ENCODE data around the gene AIP. TPM values are rescaled to one million over a fixed set of nuclear protein-coding genes. Genes with fewer than 3 reads are reported as not detected.

AIP gene
- total RNA-seq, 1 experiment from 2014 or later = 49.2 TPM

GRCh38 chr11:67523556-67524479 lies 41.0 kb downstream of the AIP start:
- DNase-seq (ENCODE audit: extremely low read depth, low read depth) = no peak

- DNase-seq (ENCODE audit: extremely low read depth, low read depth) = no peak
Measured at GRCh38 chr11:67524480-67524808, 41.6 kb downstream of the AIP start.

GRCh38 chr11:67525275-67525976 lies 42.6 kb downstream of the AIP start:
- no peak for DNase-seq (ENCODE audit: extremely low read depth, low read depth)

- no peak for DNase-seq (ENCODE audit: extremely low read depth, low read depth)
Measured at GRCh38 chr11:67528376-67528775, 45.5 kb downstream of the AIP start.

- no peak for DNase-seq (ENCODE audit: extremely low read depth, low read depth)
Measured at GRCh38 chr11:67530282-67530592, 47.4 kb downstream of the AIP start.

GRCh38 chr11:67532889-67533288 lies 50.1 kb downstream of the AIP start:
- no peak for DNase-seq (ENCODE audit: extremely low read depth, low read depth)

- no peak for DNase-seq (ENCODE audit: extremely low read depth, low read depth)
Measured at GRCh38 chr11:67534070-67534679, 51.3 kb downstream of the AIP start.

GRCh38 chr11:67535561-67535960 lies 52.7 kb downstream of the AIP start:
- DNase-seq (ENCODE audit: extremely low read depth, low read depth) = no peak

- DNase-seq (ENCODE audit: extremely low read depth, low read depth) = no peak
Measured at GRCh38 chr11:67538306-67538705, 55.5 kb downstream of the AIP start.

GRCh38 chr11:67538823-67539505 lies 56.1 kb downstream of the AIP start:
- DNase-seq (ENCODE audit: extremely low read depth, low read depth) = no peak

GRCh38 chr11:67539550-67539949 lies 56.7 kb downstream of the AIP start:
- DNase-seq (ENCODE audit: extremely low read depth, low read depth) = no peak

Small RNA genes lying within 50 kb of the gene (small RNA-seq; reads per million reads assigned to genes)
- gene MIR6752 = 0 reads per million in 2 experiments

Other genes with a start within 250 kb of the AIP start
- 39.2 and 40.7 TPM in 2 replicates for gene GRK2, start 216.6 kb upstream of the AIP start, total RNA-seq (2014; rRNA removed; shearing (Covaris generic))
- 14.3 and 21.2 TPM in 2 replicates for gene ANKRD13D, start 193.7 kb upstream of the AIP start, total RNA-seq (2014; rRNA removed; shearing (Covaris generic))
- 5.0 and 8.6 TPM in 2 replicates for gene SSH3, start 179.5 kb upstream of the AIP start, total RNA-seq (2014; rRNA removed; shearing (Covaris generic))
- 62.8 and 75.5 TPM in 2 replicates for gene POLD4, start 129.5 kb upstream of the AIP start, total RNA-seq (2014; rRNA removed; shearing (Covaris generic))
- gene CLCF1, start 109.4 kb upstream of the AIP start, total RNA-seq (2014; rRNA removed; shearing (Covaris generic)) = 4.9 and 5.3 TPM in 2 replicates
- gene RAD9A, start 91.0 kb upstream of the AIP start, total RNA-seq (2014; rRNA removed; shearing (Covaris generic)) = 4.2 and 5.9 TPM in 2 replicates
- 137 and 159 TPM in 2 replicates for gene PPP1CA, start 81.2 kb upstream of the AIP start, total RNA-seq (2014; rRNA removed; shearing (Covaris generic))
- gene TBC1D10C, start 78.9 kb upstream of the AIP start, total RNA-seq (2014; rRNA removed; shearing (Covaris generic)) = not detected in 2 replicates
- 0.09 and 0.12 TPM in 2 replicates for gene CARNS1, start 67.3 kb upstream of the AIP start, total RNA-seq (2014; rRNA removed; shearing (Covaris generic))
- 21.6 and 23.6 TPM in 2 replicates for gene RPS6KB2, start 54.5 kb upstream of the AIP start, total RNA-seq (2014; rRNA removed; shearing (Covaris generic))
- gene PTPRCAP, start 45.3 kb upstream of the AIP start, total RNA-seq (2014; rRNA removed; shearing (Covaris generic)) = not detected in 2 replicates
- gene CORO1B, start 39.5 kb upstream of the AIP start, total RNA-seq (2014; rRNA removed; shearing (Covaris generic)) = 29.2 and 33.0 TPM in 2 replicates
- not detected in 2 replicates for gene GPR152, start 30.3 kb upstream of the AIP start, total RNA-seq (2014; rRNA removed; shearing (Covaris generic))
- gene CABP4, start 27.7 kb upstream of the AIP start, total RNA-seq (2014; rRNA removed; shearing (Covaris generic)) = 3.2 and 4.1 TPM in 2 replicates
- 7.4 and 19.9 TPM in 2 replicates for gene TMEM134, start 13.8 kb upstream of the AIP start, total RNA-seq (2014; rRNA removed; shearing (Covaris generic))
- gene PITPNM1, start 22.3 kb downstream of the AIP start, total RNA-seq (2014; rRNA removed; shearing (Covaris generic)) = 24.5 TPM in 2 replicates
- 25.1 and 29.6 TPM in 2 replicates for gene CDK2AP2, start 25.1 kb downstream of the AIP start, total RNA-seq (2014; rRNA removed; shearing (Covaris generic))
- gene CABP2, start 40.4 kb downstream of the AIP start, total RNA-seq (2014; rRNA removed; shearing (Covaris generic)) = not detected in 2 replicates
- 665 and 811 TPM in 2 replicates for gene GSTP1, start 100.8 kb downstream of the AIP start, total RNA-seq (2014; rRNA removed; shearing (Covaris generic))
- gene NDUFV1, start 123.9 kb downstream of the AIP start, total RNA-seq (2014; rRNA removed; shearing (Covaris generic)) = 152 and 162 TPM in 2 replicates
- 3.5 and 6.9 TPM in 2 replicates for gene NUDT8, start 146.9 kb downstream of the AIP start, total RNA-seq (2014; rRNA removed; shearing (Covaris generic))
- gene TBX10, start 156.7 kb downstream of the AIP start, total RNA-seq (2014; rRNA removed; shearing (Covaris generic)) = not detected in 2 replicates
- not detected in 2 replicates for gene ACY3, start 167.7 kb downstream of the AIP start, total RNA-seq (2014; rRNA removed; shearing (Covaris generic))
- gene ALDH3B2, start 191.6 kb downstream of the AIP start, total RNA-seq (2014; rRNA removed; shearing (Covaris generic)) = not detected in 2 replicates